Measurements from ENCODE around the gene CAGE1.

DNA sequence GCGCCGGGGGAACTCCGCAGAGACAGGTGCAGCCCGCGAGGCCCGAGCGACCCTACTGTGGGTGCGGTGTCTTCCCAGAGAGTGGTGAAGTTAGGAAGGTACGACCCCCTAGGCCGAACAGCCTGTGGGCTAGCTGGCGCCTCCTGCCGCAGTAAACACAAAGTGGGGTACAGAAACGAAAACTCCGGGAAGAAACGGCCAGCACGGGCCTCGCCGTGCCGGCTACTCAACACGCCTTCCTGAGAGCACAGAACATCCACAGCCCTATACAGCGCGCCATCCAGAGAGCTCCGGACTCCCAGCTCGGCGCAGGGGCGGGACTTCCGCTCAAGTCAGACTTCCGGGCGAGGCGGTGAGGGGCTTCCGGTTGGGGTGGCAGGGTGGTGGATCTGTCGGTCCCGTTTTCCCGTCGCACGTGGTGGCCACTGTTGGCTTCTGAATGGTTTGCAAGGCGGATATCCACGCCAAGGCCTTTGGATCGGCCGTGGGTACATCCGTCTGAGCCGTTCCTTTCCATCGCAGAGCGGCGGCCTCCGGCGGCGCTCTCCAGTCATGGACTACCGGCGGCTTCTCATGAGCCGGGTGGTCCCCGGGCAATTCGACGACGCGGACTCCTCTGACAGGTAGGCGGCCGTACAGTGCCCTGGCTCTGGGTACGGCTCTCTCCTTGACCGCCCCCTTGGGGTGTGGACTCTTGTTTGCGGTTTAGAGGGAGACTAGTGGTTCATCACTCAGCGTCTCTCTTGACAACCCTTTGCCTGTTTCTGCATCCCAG lies at the start of gene CAGE1, which contains the start of gene RIOK1:
- TF ChIP-seq, protein P1, sequence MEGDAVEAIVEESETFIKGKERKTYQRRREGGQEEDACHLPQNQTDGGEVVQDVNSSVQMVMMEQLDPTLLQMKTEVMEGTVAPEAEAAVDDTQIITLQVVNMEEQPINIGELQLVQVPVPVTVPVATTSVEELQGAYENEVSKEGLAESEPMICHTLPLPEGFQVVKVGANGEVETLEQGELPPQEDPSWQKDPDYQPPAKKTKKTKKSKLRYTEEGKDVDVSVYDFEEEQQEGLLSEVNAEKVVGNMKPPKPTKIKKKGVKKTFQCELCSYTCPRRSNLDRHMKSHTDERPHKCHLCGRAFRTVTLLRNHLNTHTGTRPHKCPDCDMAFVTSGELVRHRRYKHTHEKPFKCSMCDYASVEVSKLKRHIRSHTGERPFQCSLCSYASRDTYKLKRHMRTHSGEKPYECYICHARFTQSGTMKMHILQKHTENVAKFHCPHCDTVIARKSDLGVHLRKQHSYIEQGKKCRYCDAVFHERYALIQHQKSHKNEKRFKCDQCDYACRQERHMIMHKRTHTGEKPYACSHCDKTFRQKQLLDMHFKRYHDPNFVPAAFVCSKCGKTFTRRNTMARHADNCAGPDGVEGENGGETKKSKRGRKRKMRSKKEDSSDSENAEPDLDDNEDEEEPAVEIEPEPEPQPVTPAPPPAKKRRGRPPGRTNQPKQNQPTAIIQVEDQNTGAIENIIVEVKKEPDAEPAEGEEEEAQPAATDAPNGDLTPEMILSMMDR (IDR thresholded peaks at IDR 0.05), result peak in 1 of 2 donors; percentile 4
- TF ChIP-seq POLR2AphosphoS5 (IDR thresholded peaks at IDR 0.05), result peak in 2 of 3 donors; percentile 3 to 8
- TF ChIP-seq POLR2A (IDR thresholded peaks at IDR 0.05), result peak in 1 of 2 donors; percentile 67

All from suprapubic skin (tissue), 4 donors.